HEK293T (cell line): ENCODE data around the gene RASSF8.
A peak's percentile ranks its signal among the peaks of the same experiment; 100 is the strongest.

Source experiments
- CTCF ChIA-PET: fragments of 350-600 bp; formaldehyde crosslinking; extraction: SDS; loops from one replicate; lab custom pipeline; 2021; ENCODE audit warnings: antibody characterized with exemption, inconsistent platforms; lab: Yijun Ruan, JAX
- POLR2A ChIA-PET: fragments of 350-600 bp; formaldehyde crosslinking; extraction: SDS; loops from one replicate; lab custom pipeline; 2020; ENCODE audit warnings: antibody characterized with exemption, inconsistent platforms; lab: Yijun Ruan, JAX
- DNase-seq: peaks from one replicate; pipeline ENCODE4 v3.0.0; 2012; ENCODE audit warnings: mixed read lengths; ENCODE audit errors: extremely low spot score
- ARNT ChIP-seq: fragments of 450-650 bp; IDR thresholded peaks from 2 replicates; pipeline ENCODE4 v1.6.1; 2017; ENCODE audit warnings: mild to moderate bottlenecking
- BHLHE40 ChIP-seq: fragments of 450-650 bp; IDR thresholded peaks from 2 replicates; pipeline ENCODE4 v1.6.1; 2016; ENCODE audit warnings: mild to moderate bottlenecking, moderate library complexity, borderline replicate concordance
- CTBP1 ChIP-seq: fragments of 450-650 bp; IDR thresholded peaks from 2 replicates; pipeline ENCODE4 v1.6.1; 2016; ENCODE audit warnings: borderline replicate concordance
- ELF4 ChIP-seq: fragments of 450-650 bp; IDR thresholded peaks from 2 replicates; pipeline ENCODE4 v1.6.1; 2017; ENCODE audit warnings: antibody characterized with exemption
- FOXA1 ChIP-seq: fragments of 450-650 bp; IDR thresholded peaks from 2 replicates; pipeline ENCODE4 v1.6.1; 2016; ENCODE audit warnings: mild to moderate bottlenecking
- FOXK2 ChIP-seq: fragments of 450-650 bp; IDR thresholded peaks from 2 replicates; pipeline ENCODE4 v1.6.1; 2016; ENCODE audit warnings: mild to moderate bottlenecking
- FOXM1 ChIP-seq: fragments of 450-650 bp; IDR thresholded peaks from 2 replicates; pipeline ENCODE4 v1.6.1; 2017; ENCODE audit warnings: mild to moderate bottlenecking, borderline replicate concordance
- HDGF ChIP-seq: fragments of 450-650 bp; IDR thresholded peaks from 2 replicates; pipeline ENCODE4 v1.6.1; 2017; ENCODE audit warnings: antibody characterized with exemption, borderline replicate concordance
- L3MBTL2 ChIP-seq: fragments of 450-650 bp; conservative IDR thresholded peaks from 2 replicates; pipeline ENCODE4 v1.6.1; 2016; ENCODE audit warnings: mild to moderate bottlenecking
- LEF1 ChIP-seq: fragments of 450-650 bp; IDR thresholded peaks from 2 replicates; pipeline ENCODE4 v1.6.1; 2017; ENCODE audit warnings: mild to moderate bottlenecking, borderline replicate concordance
- NFRKB ChIP-seq: fragments of 450-650 bp; IDR thresholded peaks from 2 replicates; pipeline ENCODE4 v1.6.1; 2016; ENCODE audit warnings: mild to moderate bottlenecking, moderate library complexity
- PKNOX1 ChIP-seq: fragments of 450-650 bp; IDR thresholded peaks from 2 replicates; pipeline ENCODE4 v1.6.1; 2016
- SP1 ChIP-seq: fragments of 450-650 bp; IDR thresholded peaks from 2 replicates; pipeline ENCODE4 v1.6.1; 2017
- SUZ12 ChIP-seq: fragments of 450-650 bp; IDR thresholded peaks from 2 replicates; pipeline ENCODE4 v1.6.1; 2016; ENCODE audit warnings: mild to moderate bottlenecking
- TARDBP ChIP-seq: fragments of 450-650 bp; IDR thresholded peaks from 2 replicates; pipeline ENCODE4 v1.6.1; 2016
- ZNF384 ChIP-seq: fragments of 450-650 bp; IDR thresholded peaks from 2 replicates; pipeline ENCODE4 v1.6.1; 2016

The RASSF8 gene

GRCh38 chr12:26124446-26125399 is 166.2 kb downstream of the RASSF8 start, which contains the start of gene BHLHE41:
Gene BHLHE41, minus strand, starts transcription at chr12:26125037. Its CDS starts 258 bp downstream, at chr12:26124779.
- TF ChIP-seq CTBP1: no peak
- no peak for TF ChIP-seq NFRKB
- TF ChIP-seq L3MBTL2: peak; percentile 95
- TF ChIP-seq ARNT: no peak
- peak; percentile 25; the same call in 1 of the 2 replicates for TF ChIP-seq FOXM1
- TF ChIP-seq SP1: no peak
- peak; percentile 54 for TF ChIP-seq BHLHE40
- POLR2A ChIA-PET: interaction anchor here (0.8 to 4.5 kb wide), 13 partner anchors 9 to 874 kb away, joined by 3 to 32 read pairs (median 4); partner anchors contain the start of gene KRAS
- CTCF ChIA-PET: interaction anchor here (1.1 kb wide), 1 partner anchor 490 kb away, joined by 3 read pairs; no protein-coding TSS in a partner anchor
- peak; percentile 61 for DNase-seq

GRCh38 chr12:26125400-26126339 is 167.2 kb downstream of the RASSF8 start:
- peak; percentile 70 for DNase-seq
- TF ChIP-seq CTBP1 (no peak), ELF4 (no peak), SP1 (no peak), NFRKB (no peak), FOXK2 (no peak), FOXM1 (no peak), L3MBTL2 (peak; percentile 47), PKNOX1 (no peak)
- ChIA-PET CTCF (no interaction called here), POLR2A (interaction anchor here (1.0 to 4.5 kb wide), 9 partner anchors 11 to 225 kb away, joined by 3 to 32 read pairs (median 4); no protein-coding TSS in a partner anchor)

GRCh38 chr12:26126340-26127284 is 168.1 kb downstream of the RASSF8 start:
- peak; percentile 25; the same call in 1 of the 2 replicates for TF ChIP-seq L3MBTL2
- TF ChIP-seq BHLHE40: no peak
- ChIA-PET POLR2A (interaction anchor here (1.0 to 3.9 kb wide), 3 partner anchors 12 to 224 kb away, joined by 3 to 30 read pairs (median 5); no protein-coding TSS in a partner anchor), CTCF (interaction anchor here (1.8 kb wide), 1 partner anchor 147 kb away, joined by 5 read pairs; no protein-coding TSS in a partner anchor)
- peak; percentile 83 for DNase-seq

- TF ChIP-seq HDGF (no peak), SP1 (no peak), CTBP1 (no peak), FOXA1 (no peak), ARNT (no peak), BHLHE40 (no peak), L3MBTL2 (no peak), TARDBP (no peak), FOXM1 (no peak), ZNF384 (no peak)
- ChIA-PET POLR2A (interaction anchor here (0.5 to 0.9 kb wide), 2 partner anchors 26 to 171 kb away, joined by 3 read pairs; no protein-coding TSS in a partner anchor), CTCF (interaction anchor here (1.8 kb wide), 1 partner anchor 147 kb away, joined by 5 read pairs; no protein-coding TSS in a partner anchor)
- no peak for DNase-seq
Measured at GRCh38 chr12:26127404-26127803, 168.9 kb downstream of the RASSF8 start.

GRCh38 chr12:26128168-26128567 is 169.7 kb downstream of the RASSF8 start:
- ChIA-PET POLR2A (interaction anchor here (0.9 kb wide), 1 partner anchor 25 kb away, joined by 3 read pairs; no protein-coding TSS in a partner anchor), CTCF (interaction anchor here (1.8 kb wide), 1 partner anchor 146 kb away, joined by 5 read pairs; no protein-coding TSS in a partner anchor)
- no peak for DNase-seq

More at GRCh38 chr12:26128168-26128567, 169.7 kb downstream of the RASSF8 start:
- TF ChIP-seq HDGF (no peak), LEF1 (no peak), FOXM1 (no peak), TARDBP (no peak), SP1 (no peak), CTBP1 (no peak), PKNOX1 (no peak), ELF4 (no peak), ARNT (no peak), NFRKB (no peak), L3MBTL2 (no peak), ZNF384 (no peak), BHLHE40 (no peak), SUZ12 (no peak), FOXK2 (no peak), FOXA1 (no peak)
